Stimulated activated CD4-positive, alpha-beta T cell treated with anti-CD3 and anti-CD28 coated beads, Interleukin-1b, Interleukin-23, amount 100 ng/mL, for 1 hour (primary cell): ENCODE measurements around the gene LSM12.

ENCODE experiments used
- DNase-seq, 2 donors: peaks; one replicate each; pipeline ENCODE4 v3.0.0-alpha.2; 2020; ENCODE audit warnings: low read depth in 2 of 2

Gene LSM12

GRCh38 chr17:44095647-44096496 is 29.4 kb upstream of the LSM12 start:
- no peak for DNase-seq

- DNase-seq, result no peak
Measured at GRCh38 chr17:44095388-44095646, 28.8 kb upstream of the LSM12 start.

- DNase-seq, result no peak
Measured at GRCh38 chr17:44094701-44095387, 28.4 kb upstream of the LSM12 start.

- no peak for DNase-seq
Measured at GRCh38 chr17:44093231-44093900, 26.9 kb upstream of the LSM12 start.

GRCh38 chr17:44092051-44092450 is 25.6 kb upstream of the LSM12 start:
- no peak for DNase-seq

GRCh38 chr17:44091200-44091997 is 24.9 kb upstream of the LSM12 start:
- no peak for DNase-seq

GRCh38 chr17:44088254-44088653 is 21.8 kb upstream of the LSM12 start:
- DNase-seq, result no peak

GRCh38 chr17:44087319-44087718 is 20.8 kb upstream of the LSM12 start:
- DNase-seq, result no peak

GRCh38 chr17:44086364-44087311 is 20.2 kb upstream of the LSM12 start:
- DNase-seq, result peak; percentile 6 to 37

- DNase-seq, result no peak
Measured at GRCh38 chr17:44085908-44086307, 19.4 kb upstream of the LSM12 start.

GRCh38 chr17:44084921-44085320 is 18.4 kb upstream of the LSM12 start:
- DNase-seq, result no peak

- DNase-seq, result no peak
Measured at GRCh38 chr17:44084131-44084538, 17.7 kb upstream of the LSM12 start.

GRCh38 chr17:44083250-44083849 is 16.9 kb upstream of the LSM12 start:
- no peak for DNase-seq

- no peak for DNase-seq
Measured at GRCh38 chr17:44082256-44082927, 15.9 kb upstream of the LSM12 start.

GRCh38 chr17:44081681-44082080 is 15.2 kb upstream of the LSM12 start:
- no peak for DNase-seq

GRCh38 chr17:44079877-44080821 is 13.7 kb upstream of the LSM12 start:
- DNase-seq, result no peak

GRCh38 chr17:44078412-44078811 is 11.9 kb upstream of the LSM12 start:
- no peak for DNase-seq

GRCh38 chr17:44077595-44077909 is 11.1 kb upstream of the LSM12 start:
- DNase-seq, result no peak
